GM12801 (cell line): ENCODE results near the gene RUNX2.

Source experiments
- CTCF ChIP-seq: IDR thresholded peaks from one replicate; pipeline ENCODE4 v1.5.1; 2011; ENCODE audit warnings: control low read depth; ENCODE audit not compliant: insufficient read length; ENCODE audit errors: extremely low read depth

Gene RUNX2

GRCh38 chr6:45691426-45691825, 363.3 kb downstream of the RUNX2 start:
- TF ChIP-seq CTCF, result no peak

GRCh38 chr6:45692021-45692420, 363.9 kb downstream of the RUNX2 start:
- no peak for TF ChIP-seq CTCF

- no peak for TF ChIP-seq CTCF
Observed at GRCh38 chr6:45696738-45697137, 368.6 kb downstream of the RUNX2 start.

GRCh38 chr6:45697605-45698004, 369.5 kb downstream of the RUNX2 start:
- TF ChIP-seq CTCF, result no peak

- TF ChIP-seq CTCF, result no peak
Observed at GRCh38 chr6:45698046-45698445, 369.9 kb downstream of the RUNX2 start.

- TF ChIP-seq CTCF, result no peak
Observed at GRCh38 chr6:45699663-45700062, 371.5 kb downstream of the RUNX2 start.

- no peak for TF ChIP-seq CTCF
Observed at GRCh38 chr6:45702849-45703739, 375.0 kb downstream of the RUNX2 start.
